DOHH2 (cell line): ENCODE results near the gene PAQR6.
A peak's percentile ranks its signal among the peaks of the same experiment; 100 is the strongest.

ENCODE experiments used
- H3F3A ChIP-seq: fragments of 200-600 bp; sonication (generic), shearing (Covaris generic); 2 replicates; pipeline ENCODE4 v1.6.0; 2016; ENCODE audit warnings: antibody characterized with exemption, mild to moderate bottlenecking; ENCODE audit not compliant: control insufficient read depth, insufficient read depth
- H3K27ac ChIP-seq: fragments of 200-600 bp; sonication (generic); 2 replicates; pipeline ENCODE4 v1.5.1; 2014; ENCODE audit warnings: low read depth, mild to moderate bottlenecking, low read length, moderate library complexity
- H3K27me3 ChIP-seq: fragments of 200-600 bp; sonication (generic); 2 replicates; pipeline ENCODE4 v1.6.1; 2014; ENCODE audit warnings: mild to moderate bottlenecking, low read length, mixed read lengths; ENCODE audit not compliant: control insufficient read depth
- H3K36me3 ChIP-seq: fragments of 200-600 bp; sonication (generic); 2 replicates; pipeline ENCODE4 v1.6.1; 2014; ENCODE audit warnings: mild to moderate bottlenecking, low read length, moderate library complexity, mixed read lengths; ENCODE audit not compliant: control insufficient read depth
- H3K4me1 ChIP-seq: fragments of 200-600 bp; sonication (generic); 2 replicates; pipeline ENCODE4 v1.6.1; 2014; ENCODE audit warnings: mild to moderate bottlenecking, low read length, mixed read lengths; ENCODE audit not compliant: control insufficient read depth
- H3K4me2 ChIP-seq: fragments of 200-600 bp; sonication (generic); 2 replicates; pipeline ENCODE4 v1.6.0; 2014; ENCODE audit warnings: mild to moderate bottlenecking, low read length, moderate library complexity
- H3K4me3 ChIP-seq: fragments of 200-600 bp; sonication (generic); 2 replicates; pipeline ENCODE4 v1.5.1; 2014; ENCODE audit warnings: mild to moderate bottlenecking, low read length, mixed read lengths
- H3K79me2 ChIP-seq: fragments of 200-600 bp; sonication (generic); 2 replicates; pipeline ENCODE4 v1.6.1; 2014; ENCODE audit warnings: mild to moderate bottlenecking, low read length, mixed read lengths; ENCODE audit not compliant: control insufficient read depth
- H3K9me2 ChIP-seq: fragments of 200-600 bp; sonication (generic); replicated peaks from 2 replicates; pipeline ENCODE4 v1.6.1; 2014; ENCODE audit warnings: mild to moderate bottlenecking, low read length, mixed read lengths; ENCODE audit not compliant: control insufficient read depth
- H3K9me3 ChIP-seq: fragments of 200-600 bp; sonication (generic); 2 replicates; pipeline ENCODE4 v1.6.1; 2014; ENCODE audit warnings: antibody characterized with exemption, low read length, mixed read lengths; ENCODE audit not compliant: control insufficient read depth, insufficient read depth
- H4K20me1 ChIP-seq: fragments of 200-600 bp; sonication (generic); 2 replicates; pipeline ENCODE4 v1.6.0; 2014; ENCODE audit warnings: low read depth, mild to moderate bottlenecking, antibody characterized with exemption, low read length, moderate library complexity; ENCODE audit not compliant: control insufficient read depth, insufficient read depth
- CTCF ChIP-seq: fragments of 200-600 bp; sonication (generic); IDR thresholded peaks from one replicate; pipeline ENCODE4 v1.5.1; 2014; ENCODE audit warnings: antibody characterized with exemption, mild to moderate bottlenecking, low read depth, low read length; ENCODE audit not compliant: poor library complexity, severe bottlenecking
- EZH2phosphoT487 ChIP-seq: fragments of 200-600 bp; sonication (generic); IDR thresholded peaks from 2 replicates; pipeline ENCODE4 v1.6.1; 2017; ENCODE audit warnings: borderline replicate concordance, mild to moderate bottlenecking, antibody characterized with exemption, low read length, moderate library complexity, mixed read lengths

Gene PAQR6

GRCh38 chr1:156244712-156245111 is 3.1 kb downstream of the PAQR6 start:
- H3K4me1 ChIP-seq = peaks cover 27% of the 10 kb centered on the region
- H3K36me3 ChIP-seq = peaks cover 8% of the 10 kb centered on the region
- TF ChIP-seq CTCF = no peak
- no peak for TF ChIP-seq EZH2phosphoT487

GRCh38 chr1:156244126-156244525 is 3.7 kb downstream of the PAQR6 start:
- H3K79me2 ChIP-seq = no peaks in the 10 kb centered on the region
- H3K36me3 ChIP-seq = peaks cover 9% of the 10 kb centered on the region
- peaks cover 27% of the 10 kb centered on the region for H3K4me1 ChIP-seq
- no peaks in the 10 kb centered on the region for H3K9me2 ChIP-seq
- H3K27me3 ChIP-seq = peaks cover 11% of the 10 kb centered on the region
- H3K9me3 ChIP-seq = no peaks in the 10 kb centered on the region
- no peak for TF ChIP-seq EZH2phosphoT487
- TF ChIP-seq CTCF = no peak
- H3F3A ChIP-seq = peaks cover 6% of the 10 kb centered on the region
- H3K4me3 ChIP-seq = no peak overlapping the region
- H3K4me2 ChIP-seq = no peak overlapping the region
- no peak overlapping the region for H3K27ac ChIP-seq
- no peaks in the 10 kb centered on the region for H4K20me1 ChIP-seq

More at GRCh38 chr1:156244712-156245111, 3.1 kb downstream of the PAQR6 start:
- Histone ChIP-seq H3K9me2 (no peaks in the 10 kb centered on the region), H3K27me3 (peaks cover 11% of the 10 kb centered on the region), H4K20me1 (no peaks in the 10 kb centered on the region), H3K9me3 (no peaks in the 10 kb centered on the region), H3K4me3 (no peak overlapping the region), H3K4me2 (peak overlapping the region; percentile 74), H3K27ac (no peak overlapping the region), H3K79me2 (no peaks in the 10 kb centered on the region), H3F3A (peaks cover 6% of the 10 kb centered on the region)

GRCh38 chr1:156242738-156243137 is 5.1 kb downstream of the PAQR6 start:
- Histone ChIP-seq H3K9me2 (no peaks in the 10 kb centered on the region), H3K4me2 (no peak overlapping the region), H3K27me3 (peaks cover 11% of the 10 kb centered on the region), H3K4me1 (peaks cover 27% of the 10 kb centered on the region), H4K20me1 (no peaks in the 10 kb centered on the region), H3K79me2 (no peaks in the 10 kb centered on the region), H3K9me3 (no peaks in the 10 kb centered on the region), H3K36me3 (peaks cover 22% of the 10 kb centered on the region), H3F3A (peaks cover 6% of the 10 kb centered on the region), H3K4me3 (no peak overlapping the region), H3K27ac (no peak overlapping the region)
- TF ChIP-seq CTCF = no peak
- no peak for TF ChIP-seq EZH2phosphoT487
